ENCODE results near the gene C11orf52.
A peak's percentile ranks its signal among the peaks of the same experiment; 100 is the strongest.
"Not testable (repeated sequence)": the region's sequence is repeated elsewhere in the genome, so short reads cannot be mapped to it uniquely, and the experiment has no call there.

C11orf52 gene

GRCh38 chr11:111913031-111913861 is 5.5 kb upstream of the C11orf52 start:
- DNase-seq, result no peak
- no peak for ATAC-seq

- ATAC-seq (no peak), DNase-seq (no peak)
Observed at GRCh38 chr11:111913997-111914396, 4.7 kb upstream of the C11orf52 start.

GRCh38 chr11:111916768-111917167 is 1.9 kb upstream of the C11orf52 start:
- DNase-seq (no peak), ATAC-seq (no peak)

GRCh38 chr11:111917312-111917711 is 1.4 kb upstream of the C11orf52 start:
- ATAC-seq, result no peak
- no peak for DNase-seq

GRCh38 chr11:111917788-111918187 is 925 bp upstream of the C11orf52 start:
- no peak for DNase-seq
- no peak for ATAC-seq

GRCh38 chr11:111920908-111921307 is 2.2 kb downstream of the C11orf52 start:
- no peak for DNase-seq
- no peak for ATAC-seq

GRCh38 chr11:111921541-111922230 is 3.0 kb downstream of the C11orf52 start:
- DNase-seq, result no peak

GRCh38 chr11:111922803-111923202 is 4.1 kb downstream of the C11orf52 start:
- ATAC-seq (no peak), DNase-seq (no peak)

More at GRCh38 chr11:111921541-111922230, 3.0 kb downstream of the C11orf52 start:
- no peak for ATAC-seq

- DNase-seq (no peak), ATAC-seq (no peak)
Observed at GRCh38 chr11:111923351-111923788, 4.7 kb downstream of the C11orf52 start.

- ATAC-seq (no peak), DNase-seq (no peak)
Observed at GRCh38 chr11:111923951-111924350, 5.2 kb downstream of the C11orf52 start.

GRCh38 chr11:111925953-111926352 is 7.2 kb downstream of the C11orf52 start:
- ATAC-seq (no peak), DNase-seq (no peak)

GRCh38 chr11:111926505-111927391 is 8.0 kb downstream of the C11orf52 start:
- ATAC-seq, result peak; percentile 95
- peak; percentile 97 for DNase-seq

- DNase-seq, result no peak
- ATAC-seq, result no peak
Observed at GRCh38 chr11:111930472-111930871, 11.8 kb downstream of the C11orf52 start.

GRCh38 chr11:111932611-111932950 is 13.9 kb downstream of the C11orf52 start:
- DNase-seq (no peak), ATAC-seq (peak; percentile 58)

GRCh38 chr11:111933176-111933575 is 14.5 kb downstream of the C11orf52 start:
- DNase-seq, ATAC-seq: not testable (repeated sequence)

GRCh38 chr11:111933872-111934271 is 15.2 kb downstream of the C11orf52 start:
- ATAC-seq, result no peak
- DNase-seq, result no peak

- no peak for DNase-seq
- no peak for ATAC-seq
Observed at GRCh38 chr11:111934306-111934705, 15.6 kb downstream of the C11orf52 start.

- peak; percentile 17 for DNase-seq
Observed at GRCh38 chr11:111935317-111936039, 16.8 kb downstream of the C11orf52 start.

GRCh38 chr11:111936040-111936540 is 17.4 kb downstream of the C11orf52 start:
- DNase-seq (no peak), ATAC-seq (no peak)

More at GRCh38 chr11:111935317-111936039, 16.8 kb downstream of the C11orf52 start:
- ATAC-seq, result peak; percentile 51

- ATAC-seq (no peak), DNase-seq (no peak)
Observed at GRCh38 chr11:111937461-111937769, 18.7 kb downstream of the C11orf52 start.

GRCh38 chr11:111937844-111938243 is 19.1 kb downstream of the C11orf52 start:
- ATAC-seq, result no peak

More at GRCh38 chr11:111937844-111938243, 19.1 kb downstream of the C11orf52 start:
- peak; percentile 21 for DNase-seq
